ENCODE results near the gene SIPA1L3.

Gene SIPA1L3

DNA sequence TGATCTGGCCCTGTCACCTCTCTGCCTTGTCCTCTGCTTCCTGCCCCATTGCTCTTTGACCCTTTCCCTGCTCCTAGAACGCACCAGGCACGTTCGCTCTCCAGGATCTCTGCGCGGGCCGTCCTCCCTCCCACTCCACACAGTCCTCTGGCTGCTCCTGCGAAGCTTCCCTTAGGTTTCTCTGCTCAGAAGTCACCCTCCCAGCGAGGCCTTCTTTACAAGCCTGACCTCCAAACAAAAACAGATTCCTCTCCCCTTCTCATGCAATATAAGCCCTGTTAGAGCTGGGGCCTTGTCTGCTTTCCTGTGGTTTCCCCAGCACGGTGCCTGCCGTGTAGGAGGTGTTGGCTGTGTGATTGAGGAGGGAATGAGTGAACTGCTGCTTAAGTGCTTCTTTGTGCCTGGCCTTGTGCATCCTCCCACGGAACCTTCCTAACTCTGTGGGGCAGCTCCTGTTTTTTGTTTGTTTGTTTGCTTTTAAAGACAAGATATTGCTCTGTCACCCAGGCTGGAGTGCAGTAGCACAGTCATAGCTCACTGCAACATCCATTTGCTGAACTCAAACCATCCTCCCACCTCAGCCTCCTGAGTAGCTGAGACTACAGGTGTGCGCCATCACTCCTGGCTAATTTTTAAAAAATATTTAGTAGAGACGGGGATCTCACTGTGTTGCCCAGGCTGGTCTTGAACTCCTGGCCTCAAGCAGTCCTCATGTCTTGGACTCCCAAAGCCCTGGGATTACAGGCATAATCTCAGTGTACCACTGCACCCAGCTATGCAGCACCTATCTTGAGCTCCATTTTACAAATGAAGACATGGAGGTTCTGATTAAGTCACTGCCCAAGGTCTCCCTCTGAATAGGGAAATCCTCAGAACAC is 82.0 kb downstream of the SIPA1L3 start:
- no peak for TF ChIP-seq CTCF (IDR thresholded peaks at IDR 0.05; ENCODE audit: borderline replicate concordance, control extremely low read depth, extremely low read depth, insufficient read depth, missing control alignments)
- DNase-seq (ENCODE audit: low spot score) = no peak
- in situ Hi-C loops (cut with MboI; ENCODE audit: low sequenced_read_pairs, unreplicated experiment) = no loop called here

- no peak for DNase-seq (ENCODE audit: low spot score)
- TF ChIP-seq CTCF (IDR thresholded peaks at IDR 0.05; ENCODE audit: borderline replicate concordance, control extremely low read depth, extremely low read depth, insufficient read depth, missing control alignments) = no peak
- in situ Hi-C loops (cut with MboI; ENCODE audit: low sequenced_read_pairs, unreplicated experiment) = no loop called here
These were observed 82.8 kb downstream of the SIPA1L3 start for GRCh38 chr19:37989855-37990254.

GRCh38 chr19:37990362-37990761 is 83.4 kb downstream of the SIPA1L3 start:
- DNase-seq (ENCODE audit: low spot score) = no peak
- in situ Hi-C loops (cut with MboI; ENCODE audit: low sequenced_read_pairs, unreplicated experiment) = no loop called here
- no peak for TF ChIP-seq CTCF (IDR thresholded peaks at IDR 0.05; ENCODE audit: borderline replicate concordance, control extremely low read depth, extremely low read depth, insufficient read depth, missing control alignments)

DNA sequence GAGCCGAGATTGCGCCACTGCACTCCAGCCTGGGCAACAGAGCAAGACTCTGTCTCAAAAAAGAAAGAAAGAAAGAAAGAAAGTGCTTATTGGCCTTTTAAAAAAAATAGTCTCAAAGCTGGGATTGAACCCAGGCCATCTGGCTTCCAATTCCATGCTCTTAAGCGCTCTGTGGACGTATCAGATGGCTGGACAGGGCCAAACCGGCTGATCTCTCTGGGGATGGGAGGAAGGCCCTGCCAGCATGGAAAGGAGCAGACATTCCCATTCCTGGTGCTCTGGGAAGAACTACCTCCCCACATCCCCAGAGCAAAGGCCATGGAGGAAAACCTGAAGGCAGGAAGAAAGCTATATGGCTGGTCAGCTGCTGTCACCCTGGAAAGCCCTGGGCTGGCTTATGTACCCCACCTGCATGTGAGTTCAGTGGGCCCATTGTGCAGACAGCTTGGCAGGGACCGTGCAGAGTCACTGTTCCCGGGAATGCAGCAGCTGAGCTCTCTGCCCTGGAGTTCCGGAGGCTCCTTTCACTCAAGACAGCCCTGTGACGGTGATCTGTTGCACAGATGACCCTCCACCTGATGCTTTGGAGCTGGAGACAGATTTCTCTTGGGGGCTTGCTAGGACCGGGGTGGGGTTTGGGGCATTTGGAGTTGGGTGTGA is 84.3 kb downstream of the SIPA1L3 start:
- in situ Hi-C loops (cut with MboI; ENCODE audit: low sequenced_read_pairs, unreplicated experiment) = no loop called here
- DNase-seq (ENCODE audit: low spot score) = no peak
- TF ChIP-seq CTCF (IDR thresholded peaks at IDR 0.05; ENCODE audit: borderline replicate concordance, control extremely low read depth, extremely low read depth, insufficient read depth, missing control alignments) = no peak

DNA sequence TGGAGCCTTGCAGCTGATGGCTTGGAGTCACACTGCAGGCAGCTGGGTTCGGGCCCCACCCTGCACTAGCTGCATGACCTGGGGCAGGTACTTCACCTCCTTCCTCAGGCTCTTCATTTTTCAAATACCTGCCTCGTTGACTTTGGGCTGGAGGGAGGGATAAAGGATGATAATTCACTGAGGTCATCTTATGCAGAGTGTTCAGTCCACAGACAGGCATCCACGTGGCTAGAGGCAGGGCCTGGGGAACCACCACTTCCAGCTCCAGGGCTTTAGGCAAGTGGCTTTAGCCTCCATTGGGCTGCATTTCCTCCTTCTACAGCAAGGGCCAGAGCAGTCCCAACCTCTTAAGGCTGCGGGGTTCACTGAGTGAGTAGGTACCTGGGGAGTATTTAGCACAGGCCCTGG is 84.8 kb downstream of the SIPA1L3 start:
- no peak for TF ChIP-seq CTCF (IDR thresholded peaks at IDR 0.05; ENCODE audit: borderline replicate concordance, control extremely low read depth, extremely low read depth, insufficient read depth, missing control alignments)
- in situ Hi-C loops (cut with MboI; ENCODE audit: low sequenced_read_pairs, unreplicated experiment) = no loop called here
- no peak for DNase-seq (ENCODE audit: low spot score)

GRCh38 chr19:37992761-37993160 is 85.8 kb downstream of the SIPA1L3 start:
- no peak for DNase-seq (ENCODE audit: low spot score)
- TF ChIP-seq CTCF (IDR thresholded peaks at IDR 0.05; ENCODE audit: borderline replicate concordance, control extremely low read depth, extremely low read depth, insufficient read depth, missing control alignments) = no peak
- in situ Hi-C loops (cut with MboI; ENCODE audit: low sequenced_read_pairs, unreplicated experiment) = no loop called here
